GM18870 (cell line): Measurements from ENCODE around the gene PPFIBP2.

ENCODE experiments used
- ATAC-seq: cut with Tn5 transposase; IDR thresholded peaks from one replicate; pipeline ENCODE4 v1.9.1; 2021; ENCODE audit warnings: moderate library complexity; ENCODE audit not compliant: unreplicated experiment

The PPFIBP2 gene

DNA sequence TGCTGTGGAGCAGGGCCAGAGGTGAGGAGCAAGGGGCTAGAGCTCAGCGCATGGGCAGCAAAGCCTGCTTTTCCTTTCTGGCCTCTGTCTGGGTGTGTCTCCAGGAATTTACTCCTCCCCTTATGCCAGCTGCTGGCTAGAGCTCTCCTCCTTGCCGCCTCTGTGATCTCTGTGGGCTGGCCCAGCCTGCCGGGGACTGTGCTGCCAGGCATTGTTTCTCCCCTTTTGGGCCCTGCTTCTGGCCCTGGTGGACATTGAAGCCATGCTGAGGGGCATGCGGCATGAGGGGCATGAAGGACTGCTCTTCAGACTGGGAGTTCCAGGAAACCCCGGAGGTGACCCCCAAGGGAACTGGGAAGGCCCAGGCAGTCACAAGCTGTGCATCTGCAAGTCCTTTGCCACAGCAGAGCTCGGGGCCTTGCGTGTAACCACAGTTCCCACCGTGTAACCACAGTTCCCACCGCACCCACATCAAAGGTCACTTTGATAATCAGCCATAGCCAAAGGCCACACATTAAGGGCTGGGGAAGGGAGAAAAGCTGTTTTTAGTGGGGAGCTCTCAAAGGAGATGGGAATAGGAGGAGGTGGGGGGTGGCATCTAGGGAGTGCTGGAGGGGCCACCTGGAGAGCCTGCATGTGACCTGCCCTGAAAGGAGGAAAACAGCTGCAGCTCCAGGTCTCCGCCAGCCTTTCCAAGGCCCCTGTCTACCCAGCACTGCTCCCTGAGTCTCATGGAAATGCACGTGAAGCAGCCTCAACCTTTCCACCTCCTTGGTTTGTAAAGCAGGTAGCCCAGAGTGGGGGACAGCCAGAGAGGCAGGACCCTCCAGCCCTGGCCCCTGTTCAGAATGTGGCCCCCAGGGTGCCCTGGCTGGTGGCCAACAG lies 62.3 kb downstream of the PPFIBP2 start:
- ATAC-seq, result no peak

GRCh38 chr11:7576726-7577290 lies 63.0 kb downstream of the PPFIBP2 start:
- no peak for ATAC-seq

DNA sequence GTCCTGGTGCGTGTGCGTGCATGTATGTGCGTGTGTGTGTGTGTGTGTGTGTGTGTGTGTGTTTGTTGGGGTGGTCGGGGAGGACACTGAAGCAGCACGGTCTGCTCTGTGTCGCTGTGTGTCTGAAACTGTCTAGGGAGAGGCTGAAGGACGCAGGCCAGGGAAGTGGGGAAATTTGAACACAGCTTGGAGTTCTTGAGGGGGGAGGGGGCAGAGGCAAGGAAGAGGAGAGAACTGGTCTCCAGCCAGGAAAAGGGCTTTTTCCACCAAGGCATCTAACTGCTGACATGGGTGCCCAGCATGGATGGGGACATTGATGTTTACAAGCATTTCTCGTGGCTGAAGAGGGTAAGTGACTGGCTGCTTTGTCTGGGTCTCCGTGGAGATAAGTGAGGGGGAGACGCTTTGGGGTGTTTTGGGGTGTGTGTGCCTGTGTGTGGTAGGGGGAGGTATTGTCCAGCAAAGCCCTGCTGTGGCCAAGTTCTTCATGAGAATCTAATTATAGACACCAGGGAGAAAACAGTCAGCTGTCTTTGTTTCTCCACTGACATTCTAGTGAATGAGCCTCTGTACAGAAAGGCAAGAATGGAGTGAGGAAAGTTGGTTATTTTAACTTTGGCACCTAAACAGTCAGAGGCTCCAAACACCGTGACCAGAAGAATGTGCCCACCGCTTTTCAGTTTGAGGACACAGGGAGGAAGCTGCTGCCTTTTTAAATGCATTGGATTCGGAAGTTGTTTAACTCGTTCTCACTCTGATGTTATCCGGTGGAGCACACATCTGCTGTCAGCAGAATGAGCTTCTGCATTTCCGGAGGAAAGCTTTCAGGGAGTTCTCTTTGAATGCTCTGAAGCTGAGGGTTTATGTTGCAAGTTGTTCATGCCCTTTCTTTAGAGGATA lies 63.7 kb downstream of the PPFIBP2 start:
- no peak for ATAC-seq

- no peak for ATAC-seq
Observed at GRCh38 chr11:7578276-7578955, 64.6 kb downstream of the PPFIBP2 start.

- ATAC-seq, result no peak
Observed at GRCh38 chr11:7579361-7579791, 65.6 kb downstream of the PPFIBP2 start.

DNA sequence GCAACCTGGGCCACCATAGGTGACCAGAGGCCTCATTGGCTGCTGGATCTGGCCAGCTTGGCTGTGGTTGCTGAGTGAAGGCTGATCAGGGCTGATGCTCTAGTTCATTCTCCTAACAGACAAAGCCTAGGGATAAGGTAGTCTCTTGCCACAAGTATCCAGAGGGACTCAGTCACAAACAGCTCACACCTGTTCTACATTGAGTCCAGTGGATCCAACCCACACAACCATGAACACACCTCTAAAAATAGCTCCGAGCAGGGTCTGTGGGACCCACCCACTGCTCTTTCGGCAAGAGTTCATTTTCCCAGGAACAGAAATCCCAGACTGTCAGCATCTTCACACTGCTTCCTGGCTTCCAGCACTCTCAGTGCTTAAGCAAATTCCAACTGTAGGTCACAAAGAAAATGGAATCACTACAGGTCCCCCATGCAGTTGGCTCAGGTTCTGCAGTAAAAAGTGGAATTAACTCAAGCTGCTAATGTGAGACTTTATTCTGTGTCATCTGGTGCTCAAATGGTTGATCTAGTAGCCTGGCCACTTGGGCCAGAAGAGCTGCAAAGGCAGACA lies 67.3 kb downstream of the PPFIBP2 start:
- ATAC-seq, result no peak

DNA sequence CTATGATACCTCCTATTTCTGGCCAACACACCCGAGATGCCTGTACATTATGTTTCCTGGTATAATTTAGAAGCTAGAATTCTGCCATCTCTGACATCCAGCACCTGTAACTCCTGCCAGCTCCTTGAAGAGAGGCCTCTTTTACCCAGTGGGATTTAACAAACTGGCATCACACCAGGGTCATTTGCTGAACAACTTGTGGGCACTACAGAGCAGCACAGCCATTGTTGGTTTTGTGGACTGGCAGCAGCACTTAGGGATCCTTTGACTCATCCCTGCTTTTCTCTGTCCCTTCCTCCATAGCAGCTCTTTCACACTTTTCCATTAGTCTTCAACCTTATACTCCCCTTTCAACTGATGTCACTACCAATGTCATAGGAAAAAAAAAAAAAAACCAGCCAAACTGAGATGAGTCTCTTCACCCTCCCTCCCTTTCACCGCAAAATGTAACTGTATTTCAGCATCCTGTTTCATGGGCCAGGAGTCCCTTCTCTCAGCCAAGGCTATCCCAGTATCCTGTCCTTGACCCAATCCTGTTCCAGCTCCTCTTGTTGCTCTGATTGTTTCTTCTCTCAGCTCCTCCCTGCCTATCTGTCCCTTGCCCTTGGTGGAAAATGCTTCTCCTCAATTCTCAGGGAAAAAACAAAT lies 68.7 kb downstream of the PPFIBP2 start:
- ATAC-seq, result no peak

- ATAC-seq, result no peak
Observed at GRCh38 chr11:7583248-7583647, 69.4 kb downstream of the PPFIBP2 start.

DNA sequence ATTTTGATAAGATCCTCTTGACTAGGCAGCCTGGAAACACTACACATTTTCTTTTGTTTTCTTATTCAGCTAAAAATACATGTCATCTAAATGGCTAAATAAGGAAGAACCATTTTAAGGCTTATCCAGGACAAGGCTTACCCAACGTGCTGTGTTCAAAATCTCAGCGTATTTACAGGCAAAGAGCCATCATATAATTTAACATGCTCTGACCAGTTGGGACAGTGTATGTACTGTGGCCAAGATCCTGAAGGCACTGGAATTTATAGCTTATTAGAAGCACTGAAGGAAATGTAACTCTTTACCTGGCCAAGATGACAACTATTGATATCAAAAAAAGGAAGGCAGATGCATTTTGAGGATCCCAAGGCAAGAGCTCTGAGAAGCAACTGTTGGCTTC lies 71.1 kb downstream of the PPFIBP2 start:
- no peak for ATAC-seq

DNA sequence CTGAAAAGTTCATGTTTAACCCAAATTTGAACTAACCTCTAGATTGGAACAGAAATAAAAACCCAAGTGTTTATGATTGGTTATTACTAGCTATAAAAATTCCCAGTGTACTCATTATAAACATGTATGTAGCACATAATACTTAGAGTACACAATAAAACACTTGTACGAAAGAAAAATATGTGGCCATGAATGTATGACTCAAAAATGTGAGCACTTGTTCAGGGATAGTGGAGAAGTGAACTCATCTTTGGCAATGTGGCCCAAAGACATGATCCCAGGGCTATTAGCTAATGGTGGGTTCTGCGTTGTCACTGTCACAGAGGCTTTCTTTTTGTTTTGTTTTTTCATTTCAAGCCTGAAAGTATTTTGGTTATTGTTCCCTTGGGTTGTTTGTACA lies 72.0 kb downstream of the PPFIBP2 start:
- ATAC-seq, result no peak

GRCh38 chr11:7586376-7586775 lies 72.6 kb downstream of the PPFIBP2 start:
- no peak for ATAC-seq

DNA sequence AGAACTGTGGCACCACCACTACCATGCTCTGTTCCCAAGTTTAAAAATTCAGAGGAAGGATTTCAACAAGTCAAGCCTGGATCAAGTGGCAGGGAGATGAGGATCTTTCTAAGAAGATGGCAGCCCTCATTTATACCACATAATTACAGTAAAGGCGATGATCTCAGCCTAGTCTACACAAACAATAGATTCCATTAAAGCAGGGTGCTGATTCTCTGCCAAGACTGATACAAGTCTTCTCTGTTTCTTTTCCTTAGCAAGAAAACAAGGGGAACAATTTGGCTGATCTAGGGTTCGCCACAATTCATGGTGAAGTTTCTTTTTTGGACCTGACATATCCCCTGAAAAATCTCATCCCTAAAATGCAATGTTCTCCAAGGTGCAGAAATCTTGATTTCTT lies 73.9 kb downstream of the PPFIBP2 start:
- ATAC-seq, result no peak

DNA sequence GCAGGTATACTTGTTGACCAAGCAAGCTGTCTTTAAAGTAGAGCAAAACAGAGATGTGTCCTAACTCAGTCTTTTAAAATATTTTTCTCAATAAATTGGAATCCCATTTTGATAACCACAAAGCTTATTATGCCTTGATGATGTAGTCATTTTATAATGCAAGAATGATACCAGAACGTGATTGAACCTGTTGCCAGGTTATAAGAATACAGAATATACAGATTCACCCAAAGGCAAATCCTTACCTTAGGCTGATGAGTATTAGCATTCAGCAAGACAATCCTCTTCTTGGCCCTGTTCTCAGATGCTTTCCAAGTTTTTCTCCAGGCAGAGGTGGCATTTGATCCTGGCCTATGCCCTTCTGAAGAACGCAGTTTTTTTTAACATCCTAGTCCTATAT lies 76.1 kb downstream of the PPFIBP2 start:
- ATAC-seq, result no peak

GRCh38 chr11:7590529-7590928 lies 76.7 kb downstream of the PPFIBP2 start:
- no peak for ATAC-seq

DNA sequence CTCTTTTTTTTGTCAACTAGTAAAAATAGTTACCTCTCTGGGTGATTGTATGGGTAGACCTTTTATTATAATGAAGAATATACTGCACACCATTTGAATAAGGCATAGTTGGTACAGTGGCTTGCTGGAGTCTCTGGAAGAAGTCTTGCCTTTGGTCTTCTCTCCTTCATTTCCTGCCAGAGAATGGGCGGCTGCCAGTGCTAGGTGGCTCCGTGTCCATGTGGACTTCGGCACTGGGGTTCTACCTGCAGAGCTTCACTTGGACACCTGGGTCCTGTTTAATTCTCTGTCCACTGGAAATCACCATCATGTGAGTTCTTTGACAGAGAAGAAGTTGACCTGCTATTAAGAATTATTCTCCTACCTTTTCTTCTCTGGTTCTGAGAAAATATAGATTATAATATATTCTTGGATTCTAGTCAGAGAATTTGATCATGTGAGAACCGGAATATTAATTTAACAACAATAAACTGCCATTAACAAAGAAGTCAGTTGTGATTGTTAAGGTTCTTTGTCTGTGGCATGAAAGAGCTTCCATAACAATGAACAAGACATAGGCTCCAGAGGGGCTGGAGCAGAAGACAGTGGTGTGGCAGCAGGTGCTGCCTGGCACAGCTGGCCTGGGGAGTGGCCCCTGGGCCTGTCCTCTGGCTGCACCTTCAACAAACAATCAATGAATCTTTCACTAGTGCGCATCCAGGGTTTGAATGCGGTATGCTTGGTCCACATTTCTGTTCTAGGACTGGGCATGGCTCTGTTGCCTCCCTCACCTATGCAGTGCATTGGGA lies 77.5 kb downstream of the PPFIBP2 start:
- no peak for ATAC-seq

DNA sequence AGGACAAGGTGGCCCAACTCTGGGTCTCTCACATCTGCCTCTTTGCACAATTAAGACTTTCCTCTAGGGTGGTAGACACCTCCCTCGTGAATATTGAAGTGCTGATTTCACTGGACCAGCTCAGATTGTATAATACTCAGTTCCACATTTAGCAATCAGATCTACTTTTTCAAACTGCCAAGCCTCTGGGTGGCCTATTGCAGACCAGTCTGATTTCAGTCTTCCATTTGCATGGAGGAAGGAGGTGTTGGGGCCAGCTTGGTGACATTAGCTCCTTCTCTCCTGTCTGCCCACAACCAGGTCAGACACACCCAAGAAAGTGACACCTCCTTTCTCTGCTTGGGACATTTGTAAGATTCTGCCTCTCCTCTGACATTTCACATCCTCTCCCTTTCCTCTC lies 78.2 kb downstream of the PPFIBP2 start:
- ATAC-seq, result no peak

GRCh38 chr11:7592711-7593110 lies 78.9 kb downstream of the PPFIBP2 start:
- ATAC-seq, result no peak

DNA sequence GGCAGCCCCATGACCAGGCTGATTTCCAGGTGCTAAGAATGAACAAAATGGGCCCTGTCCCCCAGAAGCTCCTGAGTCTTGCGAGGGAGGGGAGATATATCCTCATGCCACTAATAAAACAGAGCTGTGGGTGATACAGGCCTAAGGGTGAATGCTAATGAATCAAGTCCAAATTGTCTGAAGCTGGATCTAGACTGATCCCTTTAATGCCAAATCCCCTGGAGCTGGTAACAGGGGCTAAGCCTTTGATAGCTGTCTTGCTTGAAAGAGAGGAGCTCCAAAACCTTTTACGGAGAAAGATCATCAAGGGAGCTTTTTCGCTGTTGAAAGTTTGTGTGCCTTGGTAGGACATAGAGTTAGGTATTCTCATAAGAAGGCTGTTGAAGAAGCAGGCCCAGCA lies 79.7 kb downstream of the PPFIBP2 start:
- ATAC-seq, result no peak
